ENCODE data around the gene AMN.

Gene AMN

GRCh38 chr14:102905116-102906108, 17.1 kb upstream of the AMN start:
- TF ChIP-seq, protein P1, sequence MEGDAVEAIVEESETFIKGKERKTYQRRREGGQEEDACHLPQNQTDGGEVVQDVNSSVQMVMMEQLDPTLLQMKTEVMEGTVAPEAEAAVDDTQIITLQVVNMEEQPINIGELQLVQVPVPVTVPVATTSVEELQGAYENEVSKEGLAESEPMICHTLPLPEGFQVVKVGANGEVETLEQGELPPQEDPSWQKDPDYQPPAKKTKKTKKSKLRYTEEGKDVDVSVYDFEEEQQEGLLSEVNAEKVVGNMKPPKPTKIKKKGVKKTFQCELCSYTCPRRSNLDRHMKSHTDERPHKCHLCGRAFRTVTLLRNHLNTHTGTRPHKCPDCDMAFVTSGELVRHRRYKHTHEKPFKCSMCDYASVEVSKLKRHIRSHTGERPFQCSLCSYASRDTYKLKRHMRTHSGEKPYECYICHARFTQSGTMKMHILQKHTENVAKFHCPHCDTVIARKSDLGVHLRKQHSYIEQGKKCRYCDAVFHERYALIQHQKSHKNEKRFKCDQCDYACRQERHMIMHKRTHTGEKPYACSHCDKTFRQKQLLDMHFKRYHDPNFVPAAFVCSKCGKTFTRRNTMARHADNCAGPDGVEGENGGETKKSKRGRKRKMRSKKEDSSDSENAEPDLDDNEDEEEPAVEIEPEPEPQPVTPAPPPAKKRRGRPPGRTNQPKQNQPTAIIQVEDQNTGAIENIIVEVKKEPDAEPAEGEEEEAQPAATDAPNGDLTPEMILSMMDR (IDR thresholded peaks at IDR 0.05), result no peak
- Histone ChIP-seq H3K27ac (no peak overlapping the region), H3K27me3 (no peaks in the 10 kb centered on the region), H3K4me1 (no peaks in the 10 kb centered on the region), H3K9me3 (no peaks in the 10 kb centered on the region), H3K4me3 (no peak overlapping the region), H3K36me3 (peaks cover 9 to 48% (median 31%) of the 10 kb centered on the region in 3 donors)
- intact Hi-C loops (cut with DNase I; ENCODE audit: low total_unique reads), result no loop called here
- no peak for DNase-seq

GRCh38 chr14:102906616-102907302, 15.7 kb upstream of the AMN start:
- Histone ChIP-seq H3K4me3 (no peak overlapping the region), H3K27me3 (no peaks in the 10 kb centered on the region), H3K27ac (no peak overlapping the region), H3K36me3 (peaks cover 9 to 46% (median 31%) of the 10 kb centered on the region in 3 donors), H3K4me1 (no peaks in the 10 kb centered on the region), H3K9me3 (no peaks in the 10 kb centered on the region)
- intact Hi-C loops (cut with DNase I; ENCODE audit: low total_unique reads), result no loop called here
- TF ChIP-seq, protein P1 (IDR thresholded peaks at IDR 0.05), result no peak
- no peak for DNase-seq

DNA sequence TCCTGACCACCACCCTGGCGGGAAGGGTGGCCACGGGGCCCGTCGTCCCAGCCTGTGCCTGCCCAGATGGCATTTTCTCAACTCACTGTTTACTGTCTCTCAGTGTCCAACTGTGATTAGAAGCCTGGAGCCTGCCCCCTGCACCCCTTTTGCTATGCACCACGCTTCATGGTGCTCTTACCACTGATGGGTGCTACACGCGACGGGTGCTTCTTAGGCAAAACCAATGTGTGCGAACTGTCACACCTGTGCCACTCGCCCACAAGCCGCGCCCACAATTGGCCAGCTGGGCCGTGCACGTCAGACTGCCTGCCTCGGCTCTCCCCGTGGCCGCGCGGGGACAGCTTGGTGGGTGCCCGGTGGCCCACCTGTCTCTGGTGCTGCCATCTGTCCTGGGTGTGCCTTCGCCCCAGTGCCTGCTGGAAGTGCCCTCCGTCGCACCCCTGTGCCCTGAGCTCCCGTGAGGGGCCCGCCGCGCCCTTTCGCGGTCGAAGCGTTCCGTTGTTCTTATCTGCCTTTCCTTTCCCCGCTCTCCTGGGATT, 15.1 kb upstream of the AMN start:
- Histone ChIP-seq H3K27me3 (no peaks in the 10 kb centered on the region), H3K4me1 (no peaks in the 10 kb centered on the region), H3K4me3 (no peak overlapping the region), H3K36me3 (peaks cover 9 to 52% (median 31%) of the 10 kb centered on the region in 3 donors), H3K27ac (no peak overlapping the region), H3K9me3 (no peaks in the 10 kb centered on the region)
- TF ChIP-seq, protein P1 (IDR thresholded peaks at IDR 0.05), result no peak
- intact Hi-C loops (cut with DNase I; ENCODE audit: low total_unique reads), result no loop called here
- no peak for DNase-seq

GRCh38 chr14:102907980-102908730, 14.3 kb upstream of the AMN start:
- DNase-seq, result no peak
- TF ChIP-seq, protein P1 (IDR thresholded peaks at IDR 0.05), result no peak
- Histone ChIP-seq H3K36me3 (peaks cover 9 to 53% (median 28%) of the 10 kb centered on the region in 3 donors), H3K27ac (no peak overlapping the region), H3K4me3 (no peak overlapping the region), H3K4me1 (no peaks in the 10 kb centered on the region), H3K27me3 (no peaks in the 10 kb centered on the region), H3K9me3 (no peaks in the 10 kb centered on the region)
- intact Hi-C loops (cut with DNase I; ENCODE audit: low total_unique reads), result no loop called here

- peaks cover 5 to 46% (median 21%) of the 10 kb centered on the region in 3 donors for H3K36me3 ChIP-seq
- H3K27ac ChIP-seq, result no peak overlapping the region
- no peaks in the 10 kb centered on the region for H3K27me3 ChIP-seq
- no peaks in the 10 kb centered on the region for H3K4me1 ChIP-seq
- intact Hi-C loops (cut with DNase I; ENCODE audit: low total_unique reads), result no loop called here
- TF ChIP-seq, protein P1 (IDR thresholded peaks at IDR 0.05), result no peak
- DNase-seq, result no peak
- H3K4me3 ChIP-seq, result no peak overlapping the region
- no peaks in the 10 kb centered on the region for H3K9me3 ChIP-seq
Measured at GRCh38 chr14:102908766-102909455, 13.6 kb upstream of the AMN start.

All from tibial artery (tissue), 4 donors.